ENCODE measurements around the gene CDK13.

The CDK13 gene

GRCh38 chr7:39946693-39947092, 3.4 kb upstream of the CDK13 start:
- no peak for DNase-seq (ENCODE audit: low read depth)
- no peak for TF ChIP-seq CTCF (IDR thresholded peaks at IDR 0.05; ENCODE audit: low read depth, low read length, missing control alignments)
- in situ Hi-C loops (cut with HindIII; ENCODE audit: low sequenced_read_pairs) = no loop called here
- H3K4me3 ChIP-seq (ENCODE audit: low read depth, low read length) = no peak overlapping the region

- in situ Hi-C loops (cut with HindIII; ENCODE audit: low sequenced_read_pairs) = no loop called here
- no peak for DNase-seq (ENCODE audit: low read depth)
- peak overlapping the region; percentile 90 for H3K4me3 ChIP-seq (ENCODE audit: low read depth, low read length)
- no peak for TF ChIP-seq CTCF (IDR thresholded peaks at IDR 0.05; ENCODE audit: low read depth, low read length, missing control alignments)
Measured at GRCh38 chr7:39948375-39948955, 1.6 kb upstream of the CDK13 start.

- in situ Hi-C loops (cut with HindIII; ENCODE audit: low sequenced_read_pairs) = no loop called here
- peak overlapping the region; percentile 90 for H3K4me3 ChIP-seq (ENCODE audit: low read depth, low read length)
- no peak for TF ChIP-seq CTCF (IDR thresholded peaks at IDR 0.05; ENCODE audit: low read depth, low read length, missing control alignments)
- DNase-seq (ENCODE audit: low read depth) = peak; percentile 99
Measured at GRCh38 chr7:39948956-39949928, 814 bp upstream of the CDK13 start.

GRCh38 chr7:39950473-39951225, 593 bp downstream of the CDK13 start:
- no peak for DNase-seq (ENCODE audit: low read depth)
- H3K4me3 ChIP-seq (ENCODE audit: low read depth, low read length) = peak overlapping the region; percentile 90
- in situ Hi-C loops (cut with HindIII; ENCODE audit: low sequenced_read_pairs) = no loop called here
- TF ChIP-seq CTCF (IDR thresholded peaks at IDR 0.05; ENCODE audit: low read depth, low read length, missing control alignments) = no peak

GRCh38 chr7:39951226-39952194, 1.5 kb downstream of the CDK13 start:
- TF ChIP-seq CTCF (IDR thresholded peaks at IDR 0.05; ENCODE audit: low read depth, low read length, missing control alignments) = peak; percentile 39
- in situ Hi-C loops (cut with HindIII; ENCODE audit: low sequenced_read_pairs) = no loop called here
- DNase-seq (ENCODE audit: low read depth) = no peak

More at GRCh38 chr7:39951226-39952194, 1.5 kb downstream of the CDK13 start:
- peak overlapping the region; percentile 90 for H3K4me3 ChIP-seq (ENCODE audit: low read depth, low read length)

Measured in astrocyte of the cerebellum (primary cell).